GM23338 (cell line): ENCODE measurements around the gene SLC6A1.

Source experiments
- CREB1 ChIP-seq: fragments of 250-450 bp; sonication (Bioruptor Pico); IDR thresholded peaks from 2 replicates; pipeline ENCODE4 v1.5.0; 2020; ENCODE audit warnings: low read depth, mild to moderate bottlenecking, moderate library complexity
- EZH2 ChIP-seq: fragments of 200-600 bp; sonication (generic); IDR thresholded peaks from one replicate; pipeline ENCODE4 v1.8.0; 2017; ENCODE audit warnings: antibody characterized with exemption, mild to moderate bottlenecking, low read depth; ENCODE audit not compliant: unreplicated experiment
- EZH2phosphoT487 ChIP-seq: fragments of 200-600 bp; sonication (generic); IDR thresholded peaks from one replicate; pipeline ENCODE4 v1.8.1; 2018; ENCODE audit warnings: antibody characterized with exemption; ENCODE audit not compliant: unreplicated experiment
- POLR2AphosphoS5 ChIP-seq: IDR thresholded peaks from 2 replicates; pipeline ENCODE4 v1.6.1; 2016; ENCODE audit warnings: antibody characterized with exemption, low read depth
- TF ChIP-seq, protein P1 (sequence below), 2 experiments: fragments of 200-600 bp in 1 of 2; sonication (generic) in 1 of 2; conservative IDR thresholded peaks; 2 replicates each; pipeline versions ENCODE4 v1.5.1 to v1.6.1; 2016 to 2017; ENCODE audit warnings: antibody characterized with exemption in 2 of 2, low read depth in 2 of 2, mild to moderate bottlenecking in 2 of 2, moderate library complexity in 1 of 2
- TF ChIP-seq, protein P2 (sequence below): IDR thresholded peaks from one replicate; pipeline ENCODE4 v1.6.1; 2018; ENCODE audit warnings: antibody characterized with exemption; ENCODE audit not compliant: unreplicated experiment

DNA sequence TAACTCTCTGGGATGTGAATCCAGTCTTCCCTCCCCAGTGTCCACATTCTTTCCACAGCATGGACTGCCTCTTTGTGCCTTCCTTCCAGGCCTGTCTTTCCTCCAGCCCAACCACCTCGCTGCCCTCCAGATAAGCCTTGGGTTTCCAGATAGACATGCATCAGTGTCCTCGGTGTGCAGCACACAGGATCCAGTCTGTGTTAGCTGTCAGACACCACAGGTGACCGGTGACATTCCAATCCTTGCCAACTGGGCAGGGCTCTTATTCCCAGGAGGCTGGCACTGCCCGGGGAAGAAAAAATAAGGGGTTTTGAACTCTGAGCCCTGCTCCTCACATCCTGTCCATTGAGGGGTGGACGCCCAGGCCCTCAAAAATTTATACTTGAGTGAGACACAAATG lies 6.0 kb upstream of the SLC6A1 start:
- TF ChIP-seq, protein P1, sequence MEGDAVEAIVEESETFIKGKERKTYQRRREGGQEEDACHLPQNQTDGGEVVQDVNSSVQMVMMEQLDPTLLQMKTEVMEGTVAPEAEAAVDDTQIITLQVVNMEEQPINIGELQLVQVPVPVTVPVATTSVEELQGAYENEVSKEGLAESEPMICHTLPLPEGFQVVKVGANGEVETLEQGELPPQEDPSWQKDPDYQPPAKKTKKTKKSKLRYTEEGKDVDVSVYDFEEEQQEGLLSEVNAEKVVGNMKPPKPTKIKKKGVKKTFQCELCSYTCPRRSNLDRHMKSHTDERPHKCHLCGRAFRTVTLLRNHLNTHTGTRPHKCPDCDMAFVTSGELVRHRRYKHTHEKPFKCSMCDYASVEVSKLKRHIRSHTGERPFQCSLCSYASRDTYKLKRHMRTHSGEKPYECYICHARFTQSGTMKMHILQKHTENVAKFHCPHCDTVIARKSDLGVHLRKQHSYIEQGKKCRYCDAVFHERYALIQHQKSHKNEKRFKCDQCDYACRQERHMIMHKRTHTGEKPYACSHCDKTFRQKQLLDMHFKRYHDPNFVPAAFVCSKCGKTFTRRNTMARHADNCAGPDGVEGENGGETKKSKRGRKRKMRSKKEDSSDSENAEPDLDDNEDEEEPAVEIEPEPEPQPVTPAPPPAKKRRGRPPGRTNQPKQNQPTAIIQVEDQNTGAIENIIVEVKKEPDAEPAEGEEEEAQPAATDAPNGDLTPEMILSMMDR (conservative IDR thresholded peaks at IDR 0.05; ENCODE audit: low read depth in 2 of 2): no peak
- TF ChIP-seq, protein P2, sequence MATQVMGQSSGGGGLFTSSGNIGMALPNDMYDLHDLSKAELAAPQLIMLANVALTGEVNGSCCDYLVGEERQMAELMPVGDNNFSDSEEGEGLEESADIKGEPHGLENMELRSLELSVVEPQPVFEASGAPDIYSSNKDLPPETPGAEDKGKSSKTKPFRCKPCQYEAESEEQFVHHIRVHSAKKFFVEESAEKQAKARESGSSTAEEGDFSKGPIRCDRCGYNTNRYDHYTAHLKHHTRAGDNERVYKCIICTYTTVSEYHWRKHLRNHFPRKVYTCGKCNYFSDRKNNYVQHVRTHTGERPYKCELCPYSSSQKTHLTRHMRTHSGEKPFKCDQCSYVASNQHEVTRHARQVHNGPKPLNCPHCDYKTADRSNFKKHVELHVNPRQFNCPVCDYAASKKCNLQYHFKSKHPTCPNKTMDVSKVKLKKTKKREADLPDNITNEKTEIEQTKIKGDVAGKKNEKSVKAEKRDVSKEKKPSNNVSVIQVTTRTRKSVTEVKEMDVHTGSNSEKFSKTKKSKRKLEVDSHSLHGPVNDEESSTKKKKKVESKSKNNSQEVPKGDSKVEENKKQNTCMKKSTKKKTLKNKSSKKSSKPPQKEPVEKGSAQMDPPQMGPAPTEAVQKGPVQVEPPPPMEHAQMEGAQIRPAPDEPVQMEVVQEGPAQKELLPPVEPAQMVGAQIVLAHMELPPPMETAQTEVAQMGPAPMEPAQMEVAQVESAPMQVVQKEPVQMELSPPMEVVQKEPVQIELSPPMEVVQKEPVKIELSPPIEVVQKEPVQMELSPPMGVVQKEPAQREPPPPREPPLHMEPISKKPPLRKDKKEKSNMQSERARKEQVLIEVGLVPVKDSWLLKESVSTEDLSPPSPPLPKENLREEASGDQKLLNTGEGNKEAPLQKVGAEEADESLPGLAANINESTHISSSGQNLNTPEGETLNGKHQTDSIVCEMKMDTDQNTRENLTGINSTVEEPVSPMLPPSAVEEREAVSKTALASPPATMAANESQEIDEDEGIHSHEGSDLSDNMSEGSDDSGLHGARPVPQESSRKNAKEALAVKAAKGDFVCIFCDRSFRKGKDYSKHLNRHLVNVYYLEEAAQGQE: no peak
- TF ChIP-seq CREB1 (CRISPR knock-in tag) (no peak), POLR2AphosphoS5 (no peak), EZH2phosphoT487 (no peak), EZH2 (no peak)
